GM12891 (cell line): ENCODE results near the gene PLAAT4.

Experiments
- PAX5 ChIP-seq: IDR thresholded peaks from 2 replicates; pipeline ENCODE4 v1.6.1; 2011; ENCODE audit warnings: low read length, moderate library complexity, mild to moderate bottlenecking; ENCODE audit not compliant: insufficient read depth, severe bottlenecking
- POLR2A ChIP-seq: IDR thresholded peaks from 2 replicates; pipeline ENCODE4 v1.6.1; 2011; ENCODE audit warnings: low read depth, low read length, control low read depth
- POLR2AphosphoS5 ChIP-seq: IDR thresholded peaks from 2 replicates; pipeline ENCODE4 v1.6.1; 2011; ENCODE audit warnings: low read depth, low read length, control low read depth
- SPI1 ChIP-seq: IDR thresholded peaks from 2 replicates; pipeline ENCODE4 v1.6.1; 2011; ENCODE audit warnings: low read depth, low read length, control low read depth
- TAF1 ChIP-seq: IDR thresholded peaks from 2 replicates; pipeline ENCODE4 v1.6.1; 2011; ENCODE audit warnings: low read depth, low read length, control low read depth

DNA sequence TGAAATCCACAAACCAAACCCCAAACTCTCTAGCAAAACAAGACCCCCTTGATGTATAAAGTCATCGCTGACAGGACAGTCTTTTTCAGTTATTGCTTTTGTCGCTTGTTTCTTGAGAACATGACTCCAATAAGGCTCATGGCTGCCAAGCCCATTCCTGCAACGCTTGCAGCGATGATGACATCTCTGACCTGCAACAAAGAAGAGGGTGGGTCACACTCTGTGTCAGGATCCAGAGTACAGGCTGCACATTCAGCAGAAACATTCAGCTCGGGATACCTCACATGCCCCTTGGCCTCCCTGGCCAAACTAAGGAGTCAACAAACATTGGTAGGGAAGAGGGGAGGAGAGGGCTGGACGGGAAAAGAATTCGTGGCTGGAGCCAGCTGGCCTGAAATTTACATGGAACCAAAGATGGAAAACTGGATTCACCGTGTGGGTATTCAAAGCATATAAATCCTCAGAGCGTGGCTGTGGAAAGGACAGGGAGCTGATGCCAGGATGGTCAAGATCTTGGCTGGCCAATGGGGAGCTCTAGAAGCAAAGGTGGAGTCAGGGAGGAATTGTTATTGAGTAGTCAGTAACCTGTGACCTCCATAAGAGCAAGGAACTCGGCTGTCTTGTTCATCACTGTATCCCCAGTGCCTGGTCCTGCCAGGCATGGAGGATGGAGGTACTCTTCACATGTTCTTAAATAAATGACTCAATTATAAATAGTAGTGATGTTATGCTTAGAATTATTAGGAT lies 38.4 kb downstream of the PLAAT4 start:
- TF ChIP-seq POLR2A (no peak), POLR2AphosphoS5 (no peak), TAF1 (no peak), SPI1 (no peak), PAX5 (no peak)
